HepG2 (cell line): Measurements from ENCODE around the gene ALG14. TPM values are rescaled to one million over a fixed set of nuclear protein-coding genes. Genes with fewer than 3 reads are reported as not detected.
A peak's percentile ranks its signal among the peaks of the same experiment; 100 is the strongest.

Experiments used
- BRD4 ChIP-seq: sonication (generic); formaldehyde crosslinking; IDR thresholded peaks from 2 replicates; pipeline ENCODE4 v1.4.0; 2020; ENCODE audit warnings: missing genetic modification reagents
- ERF ChIP-seq: IDR thresholded peaks from 2 replicates; pipeline ENCODE4 v1.6.1; 2018; ENCODE audit warnings: missing biosample characterization, missing genetic modification reagents
- GMEB1 ChIP-seq: sonication (generic); formaldehyde crosslinking; IDR thresholded peaks from 2 replicates; pipeline ENCODE4 v1.5.1; 2020; ENCODE audit warnings: missing genetic modification reagents, mild to moderate bottlenecking, borderline replicate concordance
- MAFF ChIP-seq: IDR thresholded peaks from 2 replicates; pipeline ENCODE4 v1.6.1; 2011; ENCODE audit warnings: low read depth, low read length, improper control_type of control experiment
- MIER3 ChIP-seq: IDR thresholded peaks from 2 replicates; pipeline ENCODE4 v1.6.1; 2016; ENCODE audit warnings: missing compliant biosample characterization, borderline replicate concordance
- MLLT10 ChIP-seq: sonication (generic); formaldehyde crosslinking; IDR thresholded peaks from 2 replicates; pipeline ENCODE4 v1.4.0; 2020; ENCODE audit warnings: missing genetic modification reagents
- NFKBIZ ChIP-seq: IDR thresholded peaks from 2 replicates; pipeline ENCODE4 v1.6.1; 2018; ENCODE audit warnings: missing genetic modification reagents, missing compliant biosample characterization
- POLR2A ChIP-seq, 2 experiments: IDR thresholded peaks; 2 replicates each; pipeline ENCODE4 v1.6.1; 2011; ENCODE audit warnings: low read depth in 2 of 2, low read length in 2 of 2, mild to moderate bottlenecking in 1 of 2, moderate library complexity in 1 of 2; ENCODE audit not compliant: insufficient read depth in 1 of 2
- PRMT3 ChIP-seq: sonication (generic); formaldehyde crosslinking; IDR thresholded peaks from 2 replicates; pipeline ENCODE4 v1.8.1; 2022; ENCODE audit warnings: low read depth, mild to moderate bottlenecking, moderate library complexity, missing genetic modification reagents, borderline replicate concordance
- SMYD3 ChIP-seq: sonication (generic); formaldehyde crosslinking; IDR thresholded peaks from 2 replicates; pipeline ENCODE4 v1.8.1; 2023; ENCODE audit warnings: mild to moderate bottlenecking, missing genetic modification reagents
- TRIM24 ChIP-seq: sonication (generic); formaldehyde crosslinking; IDR thresholded peaks from 2 replicates; pipeline ENCODE4 v1.8.0; 2022; ENCODE audit warnings: mild to moderate bottlenecking, missing genetic modification reagents
- ZFX ChIP-seq: sonication (generic); formaldehyde crosslinking; IDR thresholded peaks from 2 replicates; pipeline ENCODE4 v1.4.0; 2020; ENCODE audit warnings: mild to moderate bottlenecking, low read depth, missing genetic modification reagents, moderate library complexity
- ZKSCAN1 ChIP-seq: fragments of 150-350 bp; IDR thresholded peaks from 2 replicates; pipeline ENCODE4 v1.6.1; 2014; ENCODE audit warnings: low read length
- ZMYM4 ChIP-seq: sonication (generic); formaldehyde crosslinking; IDR thresholded peaks from 2 replicates; pipeline ENCODE4 v1.8.1; 2023; ENCODE audit warnings: mild to moderate bottlenecking, missing genetic modification reagents
- ZNF367 ChIP-seq: sonication (generic); formaldehyde crosslinking; IDR thresholded peaks from 2 replicates; pipeline ENCODE4 v1.4.0; 2020; ENCODE audit warnings: missing genetic modification reagents, borderline replicate concordance
- polyA plus RNA-seq, 8 experiments: library from polyadenylated mRNA; depleted of rRNA in 3 of 8; stranded (reverse) in 7 of 8; unstranded in 1 of 8; fragments of >200 nt; fragmentation: Illumina TruSeq in 4 of 8; extraction: Trizol in 4 of 8; gene quantifications; 2 replicates each; pipeline versions ENCODE4 v1.2.1 to v1.2.3, GENCODE V29; 2011 to 2016; ENCODE audit warnings: low read depth in 4 of 8, missing spikeins in 1 of 8, mixed read lengths in 1 of 8; ENCODE audit not compliant: insufficient read depth in 1 of 8
- total RNA-seq, 5 experiments: library from RNA; depleted of rRNA; stranded (reverse); fragments of >200 nt; fragmentation: Illumina TruSeq; extraction: Trizol; gene quantifications; 2 replicates each; pipeline ENCODE4 v1.2.3, GENCODE V29; 2016; ENCODE audit warnings: low read depth in 1 of 5
- TF ChIP-seq, protein P1 (sequence below): sonication (generic); formaldehyde crosslinking; IDR thresholded peaks from 2 replicates; pipeline ENCODE4 v1.4.0; 2020; ENCODE audit warnings: missing genetic modification reagents
- TF ChIP-seq, protein P2 (sequence below): sonication (generic); formaldehyde crosslinking; IDR thresholded peaks from 2 replicates; pipeline ENCODE4 v1.5.1; 2020; ENCODE audit warnings: mild to moderate bottlenecking, missing genetic modification reagents, borderline replicate concordance
- TF ChIP-seq, protein P3 (sequence below): sonication (generic); formaldehyde crosslinking; IDR thresholded peaks from 2 replicates; pipeline ENCODE4 v1.4.0; 2020; ENCODE audit warnings: missing genetic modification reagents

ALG14 gene
- total and polyA plus RNA-seq, 2 of the 13 experiments (the other 11 are each of a cell fraction or from before 2014, with no cell fraction given): 4.5 to 12.7 TPM

DNA sequence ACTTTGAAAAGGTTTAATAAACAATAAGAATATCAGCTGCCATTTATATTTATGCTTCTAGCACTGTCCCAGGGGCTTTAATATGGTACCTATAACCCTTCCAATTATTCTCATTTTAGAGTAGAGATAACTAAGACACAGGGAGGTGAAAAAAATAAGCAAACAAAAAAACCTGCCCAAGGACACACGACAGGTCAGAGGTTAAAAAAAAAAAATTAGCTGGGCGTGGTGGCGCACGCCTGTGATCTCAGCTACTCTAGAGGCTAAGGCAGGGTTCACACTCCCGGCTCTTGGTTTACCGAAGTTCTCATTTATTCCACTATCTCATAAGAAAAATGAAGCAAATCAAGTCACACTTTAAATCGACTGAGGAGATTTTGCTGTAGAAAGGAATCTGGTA is 111.2 kb downstream of the ALG14 start (continued):
- TF ChIP-seq BRD4 (CRISPR knock-in tag): no peak
- no peak for TF ChIP-seq SMYD3
- no peak for TF ChIP-seq NFKBIZ (CRISPR knock-in tag)
- TF ChIP-seq GMEB1 (CRISPR knock-in tag): no peak
- TF ChIP-seq ZMYM4 (CRISPR knock-in tag): peak; percentile 61; the same call in 1 of the 2 replicates
- no peak for TF ChIP-seq ZNF367 (CRISPR knock-in tag)
- TF ChIP-seq ERF (CRISPR knock-in tag): 0 out of 2 replicates have a peak, but pooled peaks have one; percentile 18
- no peak for TF ChIP-seq POLR2A (IDR thresholded peaks at IDR 0.05; ENCODE audit: insufficient read depth in 1 of 2, low read depth in 2 of 2, low read length in 2 of 2)
- TF ChIP-seq MIER3 (CRISPR knock-in tag): no peak
- TF ChIP-seq, protein P1, sequence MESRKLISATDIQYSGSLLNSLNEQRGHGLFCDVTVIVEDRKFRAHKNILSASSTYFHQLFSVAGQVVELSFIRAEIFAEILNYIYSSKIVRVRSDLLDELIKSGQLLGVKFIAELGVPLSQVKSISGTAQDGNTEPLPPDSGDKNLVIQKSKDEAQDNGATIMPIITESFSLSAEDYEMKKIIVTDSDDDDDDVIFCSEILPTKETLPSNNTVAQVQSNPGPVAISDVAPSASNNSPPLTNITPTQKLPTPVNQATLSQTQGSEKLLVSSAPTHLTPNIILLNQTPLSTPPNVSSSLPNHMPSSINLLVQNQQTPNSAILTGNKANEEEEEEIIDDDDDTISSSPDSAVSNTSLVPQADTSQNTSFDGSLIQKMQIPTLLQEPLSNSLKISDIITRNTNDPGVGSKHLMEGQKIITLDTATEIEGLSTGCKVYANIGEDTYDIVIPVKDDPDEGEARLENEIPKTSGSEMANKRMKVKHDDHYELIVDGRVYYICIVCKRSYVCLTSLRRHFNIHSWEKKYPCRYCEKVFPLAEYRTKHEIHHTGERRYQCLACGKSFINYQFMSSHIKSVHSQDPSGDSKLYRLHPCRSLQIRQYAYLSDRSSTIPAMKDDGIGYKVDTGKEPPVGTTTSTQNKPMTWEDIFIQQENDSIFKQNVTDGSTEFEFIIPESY (CRISPR knock-in tag): 0 out of 2 replicates have a peak, but pooled peaks have one; percentile 20
- no peak for TF ChIP-seq ZKSCAN1
- TF ChIP-seq MLLT10 (CRISPR knock-in tag): no peak
- no peak for TF ChIP-seq MAFF
- TF ChIP-seq, protein P2, sequence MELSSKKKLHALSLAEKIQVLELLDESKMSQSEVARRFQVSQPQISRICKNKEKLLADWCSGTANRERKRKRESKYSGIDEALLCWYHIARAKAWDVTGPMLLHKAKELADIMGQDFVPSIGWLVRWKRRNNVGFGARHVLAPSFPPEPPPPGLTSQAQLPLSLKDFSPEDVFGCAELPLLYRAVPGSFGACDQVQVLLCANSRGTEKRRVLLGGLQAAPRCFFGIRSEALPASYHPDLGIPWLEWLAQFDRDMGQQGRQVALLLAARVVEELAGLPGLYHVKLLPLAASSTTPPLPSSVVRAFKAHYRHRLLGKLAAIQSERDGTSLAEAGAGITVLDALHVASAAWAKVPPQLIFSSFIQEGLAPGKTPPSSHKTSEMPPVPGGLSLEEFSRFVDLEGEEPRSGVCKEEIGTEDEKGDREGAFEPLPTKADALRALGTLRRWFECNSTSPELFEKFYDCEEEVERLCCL: no peak
- TF ChIP-seq, protein P3, sequence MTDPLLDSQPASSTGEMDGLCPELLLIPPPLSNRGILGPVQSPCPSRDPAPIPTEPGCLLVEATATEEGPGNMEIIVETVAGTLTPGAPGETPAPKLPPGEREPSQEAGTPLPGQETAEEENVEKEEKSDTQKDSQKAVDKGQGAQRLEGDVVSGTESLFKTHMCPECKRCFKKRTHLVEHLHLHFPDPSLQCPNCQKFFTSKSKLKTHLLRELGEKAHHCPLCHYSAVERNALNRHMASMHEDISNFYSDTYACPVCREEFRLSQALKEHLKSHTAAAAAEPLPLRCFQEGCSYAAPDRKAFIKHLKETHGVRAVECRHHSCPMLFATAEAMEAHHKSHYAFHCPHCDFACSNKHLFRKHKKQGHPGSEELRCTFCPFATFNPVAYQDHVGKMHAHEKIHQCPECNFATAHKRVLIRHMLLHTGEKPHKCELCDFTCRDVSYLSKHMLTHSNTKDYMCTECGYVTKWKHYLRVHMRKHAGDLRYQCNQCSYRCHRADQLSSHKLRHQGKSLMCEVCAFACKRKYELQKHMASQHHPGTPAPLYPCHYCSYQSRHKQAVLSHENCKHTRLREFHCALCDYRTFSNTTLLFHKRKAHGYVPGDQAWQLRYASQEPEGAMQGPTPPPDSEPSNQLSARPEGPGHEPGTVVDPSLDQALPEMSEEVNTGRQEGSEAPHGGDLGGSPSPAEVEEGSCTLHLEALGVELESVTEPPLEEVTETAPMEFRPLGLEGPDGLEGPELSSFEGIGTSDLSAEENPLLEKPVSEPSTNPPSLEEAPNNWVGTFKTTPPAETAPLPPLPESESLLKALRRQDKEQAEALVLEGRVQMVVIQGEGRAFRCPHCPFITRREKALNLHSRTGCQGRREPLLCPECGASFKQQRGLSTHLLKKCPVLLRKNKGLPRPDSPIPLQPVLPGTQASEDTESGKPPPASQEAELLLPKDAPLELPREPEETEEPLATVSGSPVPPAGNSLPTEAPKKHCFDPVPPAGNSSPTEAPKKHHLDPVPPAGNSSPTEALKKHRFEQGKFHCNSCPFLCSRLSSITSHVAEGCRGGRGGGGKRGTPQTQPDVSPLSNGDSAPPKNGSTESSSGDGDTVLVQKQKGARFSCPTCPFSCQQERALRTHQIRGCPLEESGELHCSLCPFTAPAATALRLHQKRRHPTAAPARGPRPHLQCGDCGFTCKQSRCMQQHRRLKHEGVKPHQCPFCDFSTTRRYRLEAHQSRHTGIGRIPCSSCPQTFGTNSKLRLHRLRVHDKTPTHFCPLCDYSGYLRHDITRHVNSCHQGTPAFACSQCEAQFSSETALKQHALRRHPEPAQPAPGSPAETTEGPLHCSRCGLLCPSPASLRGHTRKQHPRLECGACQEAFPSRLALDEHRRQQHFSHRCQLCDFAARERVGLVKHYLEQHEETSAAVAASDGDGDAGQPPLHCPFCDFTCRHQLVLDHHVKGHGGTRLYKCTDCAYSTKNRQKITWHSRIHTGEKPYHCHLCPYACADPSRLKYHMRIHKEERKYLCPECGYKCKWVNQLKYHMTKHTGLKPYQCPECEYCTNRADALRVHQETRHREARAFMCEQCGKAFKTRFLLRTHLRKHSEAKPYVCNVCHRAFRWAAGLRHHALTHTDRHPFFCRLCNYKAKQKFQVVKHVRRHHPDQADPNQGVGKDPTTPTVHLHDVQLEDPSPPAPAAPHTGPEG: no peak
- TF ChIP-seq TRIM24 (CRISPR knock-in tag): no peak
- TF ChIP-seq ZFX (CRISPR knock-in tag): no peak
- no peak for TF ChIP-seq PRMT3 (CRISPR knock-in tag)
